ENCODE data around the gene SETX. TPM values are rescaled to one million over a fixed set of nuclear protein-coding genes. Genes with fewer than 3 reads are reported as not detected.

SETX gene
- total and polyA plus RNA-seq, 2 of the 13 experiments (the other 11 are each of a cell fraction or from before 2014, with no cell fraction given) = 13.2 to 39.0 TPM

- TF ChIP-seq, protein P1, sequence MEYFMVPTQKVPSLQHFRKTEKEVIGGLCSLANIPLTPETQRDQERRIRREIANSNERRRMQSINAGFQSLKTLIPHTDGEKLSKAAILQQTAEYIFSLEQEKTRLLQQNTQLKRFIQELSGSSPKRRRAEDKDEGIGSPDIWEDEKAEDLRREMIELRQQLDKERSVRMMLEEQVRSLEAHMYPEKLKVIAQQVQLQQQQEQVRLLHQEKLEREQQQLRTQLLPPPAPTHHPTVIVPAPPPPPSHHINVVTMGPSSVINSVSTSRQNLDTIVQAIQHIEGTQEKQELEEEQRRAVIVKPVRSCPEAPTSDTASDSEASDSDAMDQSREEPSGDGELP (IDR thresholded peaks at IDR 0.05; ENCODE audit: borderline replicate concordance, low read depth) = peak; percentile 87; the same call in 1 of the 2 replicates
- TF ChIP-seq MAFG (CRISPR knock-in tag; IDR thresholded peaks at IDR 0.05) (peak; percentile 99), JUND (CRISPR knock-in tag; IDR thresholded peaks at IDR 0.05) (0 out of 2 replicates have a peak, but pooled peaks have one; percentile 66), HDAC1 (CRISPR knock-in tag; IDR thresholded peaks at IDR 0.05) (peak; percentile 36; the same call in 1 of the 2 replicates), SAP130 (CRISPR knock-in tag; IDR thresholded peaks at IDR 0.05; ENCODE audit: low read depth) (peak; percentile 70), MAFF (IDR thresholded peaks at IDR 0.05; ENCODE audit: low read depth, low read length) (peak; percentile 81)
- TF ChIP-seq, protein P2, sequence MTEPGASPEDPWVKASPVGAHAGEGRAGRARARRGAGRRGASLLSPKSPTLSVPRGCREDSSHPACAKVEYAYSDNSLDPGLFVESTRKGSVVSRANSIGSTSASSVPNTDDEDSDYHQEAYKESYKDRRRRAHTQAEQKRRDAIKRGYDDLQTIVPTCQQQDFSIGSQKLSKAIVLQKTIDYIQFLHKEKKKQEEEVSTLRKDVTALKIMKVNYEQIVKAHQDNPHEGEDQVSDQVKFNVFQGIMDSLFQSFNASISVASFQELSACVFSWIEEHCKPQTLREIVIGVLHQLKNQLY (CRISPR knock-in tag; IDR thresholded peaks at IDR 0.05) = peak; percentile 82
Observed at GRCh38 chr9:132269704-132270516, 84.9 kb downstream of the SETX start (continued).

GRCh38 chr9:132268725-132269352, 85.9 kb downstream of the SETX start:
- peak overlapping the region; percentile 27 for H3K27ac ChIP-seq (ENCODE audit: extremely low read length, insufficient read depth, low read length)
- no peak overlapping the region for H3K9ac ChIP-seq (ENCODE audit: insufficient read depth, low read depth, low read length)
- WGBS (ENCODE audit: low lambda C conversion rate) = 68% methylated on average over 10 of the region's 10 CpGs
- no peaks in the 10 kb centered on the region for H3K79me2 ChIP-seq (ENCODE audit: insufficient read depth, low read length)
- no peaks in the 10 kb centered on the region for H3K27me3 ChIP-seq (ENCODE audit: control insufficient read depth in 1 of 2, insufficient read depth in 2 of 2, low read length in 2 of 2)
- H3K4me2 ChIP-seq (ENCODE audit: low read depth, low read length) = no peak overlapping the region
- H3K4me1 ChIP-seq (ENCODE audit: insufficient read depth, low read length) = peaks cover 11% of the 10 kb centered on the region; the same call in 1 of the 2 replicates
- in situ Hi-C loops (cut with HindIII; ENCODE audit: extremely low pct_ligation_motif_present, low pct_unique_long_range_greater_than_20kb) = loop anchor here (5.0 kb wide), 1 partner anchor 507 kb away; no protein-coding TSS in a partner anchor
- intact Hi-C loops (cut with micrococcal nuclease; ENCODE audit: unreplicated experiment) = no loop called here
- no peaks in the 10 kb centered on the region for H3K9me3 ChIP-seq (ENCODE audit: low read length)
- POLR2A ChIA-PET = no interaction called here
- H2AFZ ChIP-seq (ENCODE audit: low read length) = no peak overlapping the region
- peak; percentile 12 for FAIRE-seq
- peak; percentile 39 for DNase-seq (ENCODE audit: low spot score)
- peaks cover 13 to 48% of the 10 kb centered on the region in 2 experiments for H3K36me3 ChIP-seq (replicated peaks in 1 of 2; ENCODE audit: control insufficient read depth in 1 of 2, insufficient read depth in 2 of 2, low read length in 2 of 2)
- CTCF ChIA-PET (ENCODE audit: low intra/inter-chr PET ratio, low total read pairs) = interaction anchor here (0.7 to 1.3 kb wide), 3 partner anchors 9 to 506 kb away, joined by 3 to 6 read pairs (median 5); no protein-coding TSS in a partner anchor
- BruUV-seq (replicated peaks) = no TSS peak
- 0 out of 2 replicates have a peak, but pooled peaks cover 2% of the 10 kb centered on the region for H4K20me1 ChIP-seq (ENCODE audit: insufficient read depth, low read length)
- no peak overlapping the region for H3K4me3 ChIP-seq (replicated peaks in 1 of 3; ENCODE audit: insufficient read depth in 1 of 3, low read depth in 2 of 3, low read length in 3 of 3)
- peak; percentile 73 for ATAC-seq
- peak; percentile 43 for TF ChIP-seq STAG1 (CRISPR knock-in tag; IDR thresholded peaks at IDR 0.05)
- TF ChIP-seq, protein P3, sequence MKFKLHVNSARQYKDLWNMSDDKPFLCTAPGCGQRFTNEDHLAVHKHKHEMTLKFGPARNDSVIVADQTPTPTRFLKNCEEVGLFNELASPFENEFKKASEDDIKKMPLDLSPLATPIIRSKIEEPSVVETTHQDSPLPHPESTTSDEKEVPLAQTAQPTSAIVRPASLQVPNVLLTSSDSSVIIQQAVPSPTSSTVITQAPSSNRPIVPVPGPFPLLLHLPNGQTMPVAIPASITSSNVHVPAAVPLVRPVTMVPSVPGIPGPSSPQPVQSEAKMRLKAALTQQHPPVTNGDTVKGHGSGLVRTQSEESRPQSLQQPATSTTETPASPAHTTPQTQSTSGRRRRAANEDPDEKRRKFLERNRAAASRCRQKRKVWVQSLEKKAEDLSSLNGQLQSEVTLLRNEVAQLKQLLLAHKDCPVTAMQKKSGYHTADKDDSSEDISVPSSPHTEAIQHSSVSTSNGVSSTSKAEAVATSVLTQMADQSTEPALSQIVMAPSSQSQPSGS (CRISPR knock-in tag; IDR thresholded peaks at IDR 0.05) = no peak
- no peak for TF ChIP-seq NCOR1 (IDR thresholded peaks at IDR 0.05; ENCODE audit: borderline replicate concordance, low read length)
- TF ChIP-seq GATAD2A (CRISPR knock-in tag; IDR thresholded peaks at IDR 0.05) = no peak
- TF ChIP-seq SMC3 (IDR thresholded peaks at IDR 0.05; ENCODE audit: low read length) = peak; percentile 64
- TF ChIP-seq HCFC1 (IDR thresholded peaks at IDR 0.05; ENCODE audit: low read depth, low read length) = no peak
- peak; percentile 32 for TF ChIP-seq TEAD3 (CRISPR knock-in tag; optimal IDR thresholded peaks at IDR 0.05; ENCODE audit: borderline replicate concordance)
- peak; percentile 41; the same call in 1 of the 2 replicates for TF ChIP-seq ZBTB33 (CRISPR knock-in tag; IDR thresholded peaks at IDR 0.05)
- TF ChIP-seq, protein P4, sequence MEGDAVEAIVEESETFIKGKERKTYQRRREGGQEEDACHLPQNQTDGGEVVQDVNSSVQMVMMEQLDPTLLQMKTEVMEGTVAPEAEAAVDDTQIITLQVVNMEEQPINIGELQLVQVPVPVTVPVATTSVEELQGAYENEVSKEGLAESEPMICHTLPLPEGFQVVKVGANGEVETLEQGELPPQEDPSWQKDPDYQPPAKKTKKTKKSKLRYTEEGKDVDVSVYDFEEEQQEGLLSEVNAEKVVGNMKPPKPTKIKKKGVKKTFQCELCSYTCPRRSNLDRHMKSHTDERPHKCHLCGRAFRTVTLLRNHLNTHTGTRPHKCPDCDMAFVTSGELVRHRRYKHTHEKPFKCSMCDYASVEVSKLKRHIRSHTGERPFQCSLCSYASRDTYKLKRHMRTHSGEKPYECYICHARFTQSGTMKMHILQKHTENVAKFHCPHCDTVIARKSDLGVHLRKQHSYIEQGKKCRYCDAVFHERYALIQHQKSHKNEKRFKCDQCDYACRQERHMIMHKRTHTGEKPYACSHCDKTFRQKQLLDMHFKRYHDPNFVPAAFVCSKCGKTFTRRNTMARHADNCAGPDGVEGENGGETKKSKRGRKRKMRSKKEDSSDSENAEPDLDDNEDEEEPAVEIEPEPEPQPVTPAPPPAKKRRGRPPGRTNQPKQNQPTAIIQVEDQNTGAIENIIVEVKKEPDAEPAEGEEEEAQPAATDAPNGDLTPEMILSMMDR (CRISPR knock-in tag; IDR thresholded peaks at IDR 0.05) = peak; percentile 76
